ENCODE measurements around the gene KRT15. TPM values are rescaled to one million over a fixed set of nuclear protein-coding genes. Genes with fewer than 3 reads are reported as not detected.

Gene KRT15
- total RNA-seq, 2 experiments from 2014 or later, result not detected

DNA sequence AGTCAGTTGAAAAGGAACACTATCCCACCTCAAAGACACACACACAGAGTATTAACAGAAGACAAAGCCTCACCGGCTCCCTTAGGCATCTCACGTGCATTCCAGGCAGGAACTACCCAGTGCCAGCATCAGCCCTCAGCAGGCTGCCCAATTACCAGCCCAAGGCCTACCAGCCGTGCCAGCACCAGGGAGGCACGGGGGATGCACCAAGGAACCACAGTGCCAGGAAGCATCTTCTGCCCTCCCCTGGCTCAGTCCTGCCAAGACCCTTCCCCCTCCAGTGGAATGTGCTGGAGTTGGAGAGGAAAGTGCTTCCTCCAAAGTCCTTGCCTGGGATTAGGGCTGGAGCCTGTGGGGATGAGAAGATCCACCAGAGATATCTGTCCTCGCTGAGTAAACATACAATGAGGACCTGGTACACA, 20.4 kb upstream of the KRT15 start:
- Histone ChIP-seq H3K79me2 (ENCODE audit: insufficient read depth, low read depth, low read length) (no peaks in the 10 kb centered on the region), H3K9me3 (ENCODE audit: low read length) (no peaks in the 10 kb centered on the region), H3K27ac (ENCODE audit: low read depth, low read length, poor library complexity, severe bottlenecking) (no peak overlapping the region), H3K36me3 (ENCODE audit: insufficient read depth, low read length) (no peaks in the 10 kb centered on the region), H3K4me1 (ENCODE audit: insufficient read depth, low read length, poor library complexity, severe bottlenecking) (no peaks in the 10 kb centered on the region), H4K20me1 (ENCODE audit: insufficient read depth, low read length) (no peaks in the 10 kb centered on the region), H3K9me2 (ENCODE audit: insufficient read depth, low read length) (no peaks in the 10 kb centered on the region), H3K4me2 (ENCODE audit: low read length) (no peak overlapping the region), H2AFZ (ENCODE audit: low read length) (no peak overlapping the region), H3K4me3 (ENCODE audit: low read depth, low read length, poor library complexity, severe bottlenecking) (no peak overlapping the region)
- POLR2A ChIA-PET, result no interaction called here
- no peak for DNase-seq (ENCODE audit: low spot score)
- CTCF ChIA-PET (ENCODE audit: unreplicated experiment), result interaction anchor here (1.0 kb wide), 1 partner anchor 9 kb away, joined by 3 read pairs; no protein-coding TSS in a partner anchor
- intact Hi-C loops (cut with micrococcal nuclease; ENCODE audit: unreplicated experiment), result no loop called here
- BruUV-seq (replicated peaks), result no TSS peak
- TF ChIP-seq EZH2phosphoT487 (IDR thresholded peaks at IDR 0.05; ENCODE audit: borderline replicate concordance, low read depth, low read length), result no peak
- TF ChIP-seq, protein P1, sequence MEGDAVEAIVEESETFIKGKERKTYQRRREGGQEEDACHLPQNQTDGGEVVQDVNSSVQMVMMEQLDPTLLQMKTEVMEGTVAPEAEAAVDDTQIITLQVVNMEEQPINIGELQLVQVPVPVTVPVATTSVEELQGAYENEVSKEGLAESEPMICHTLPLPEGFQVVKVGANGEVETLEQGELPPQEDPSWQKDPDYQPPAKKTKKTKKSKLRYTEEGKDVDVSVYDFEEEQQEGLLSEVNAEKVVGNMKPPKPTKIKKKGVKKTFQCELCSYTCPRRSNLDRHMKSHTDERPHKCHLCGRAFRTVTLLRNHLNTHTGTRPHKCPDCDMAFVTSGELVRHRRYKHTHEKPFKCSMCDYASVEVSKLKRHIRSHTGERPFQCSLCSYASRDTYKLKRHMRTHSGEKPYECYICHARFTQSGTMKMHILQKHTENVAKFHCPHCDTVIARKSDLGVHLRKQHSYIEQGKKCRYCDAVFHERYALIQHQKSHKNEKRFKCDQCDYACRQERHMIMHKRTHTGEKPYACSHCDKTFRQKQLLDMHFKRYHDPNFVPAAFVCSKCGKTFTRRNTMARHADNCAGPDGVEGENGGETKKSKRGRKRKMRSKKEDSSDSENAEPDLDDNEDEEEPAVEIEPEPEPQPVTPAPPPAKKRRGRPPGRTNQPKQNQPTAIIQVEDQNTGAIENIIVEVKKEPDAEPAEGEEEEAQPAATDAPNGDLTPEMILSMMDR (conservative IDR thresholded peaks at IDR 0.05; ENCODE audit: low read length), result no peak

DNA sequence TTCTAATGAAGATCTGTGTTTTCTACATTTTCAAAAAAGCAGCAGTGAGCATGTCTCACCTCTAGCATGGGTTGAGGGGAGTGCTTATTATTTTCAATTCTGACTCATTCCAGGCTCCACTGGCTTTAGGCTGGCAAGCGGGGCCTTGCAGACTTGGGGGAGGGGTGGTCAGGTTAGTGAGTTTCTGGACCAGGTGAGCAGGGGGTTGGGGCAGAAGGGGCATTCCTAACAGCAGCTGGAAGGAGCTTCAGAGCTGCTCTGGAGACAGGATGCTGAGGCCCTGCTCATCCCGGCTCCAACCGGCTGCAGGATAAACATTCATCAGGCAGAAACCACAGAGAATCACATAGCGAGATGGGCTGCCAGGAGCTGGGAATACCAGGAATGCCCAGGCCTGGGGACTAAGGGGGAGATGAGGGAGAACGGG, 19.9 kb upstream of the KRT15 start:
- Histone ChIP-seq H2AFZ (ENCODE audit: low read length) (no peak overlapping the region), H3K9me3 (ENCODE audit: low read length) (no peaks in the 10 kb centered on the region), H3K4me2 (ENCODE audit: low read length) (no peak overlapping the region), H4K20me1 (ENCODE audit: insufficient read depth, low read length) (no peaks in the 10 kb centered on the region), H3K9me2 (ENCODE audit: insufficient read depth, low read length) (no peaks in the 10 kb centered on the region), H3K36me3 (ENCODE audit: insufficient read depth, low read length) (no peaks in the 10 kb centered on the region), H3K79me2 (ENCODE audit: insufficient read depth, low read depth, low read length) (no peaks in the 10 kb centered on the region), H3K4me1 (ENCODE audit: insufficient read depth, low read length, poor library complexity, severe bottlenecking) (no peaks in the 10 kb centered on the region), H3K27ac (ENCODE audit: low read depth, low read length, poor library complexity, severe bottlenecking) (no peak overlapping the region), H3K4me3 (ENCODE audit: low read depth, low read length, poor library complexity, severe bottlenecking) (no peak overlapping the region)
- no TSS peak for BruUV-seq (replicated peaks)
- POLR2A ChIA-PET, result no interaction called here
- intact Hi-C loops (cut with micrococcal nuclease; ENCODE audit: unreplicated experiment), result no loop called here
- TF ChIP-seq, protein P1 (conservative IDR thresholded peaks at IDR 0.05; ENCODE audit: low read length), result no peak
- no peak for TF ChIP-seq EZH2phosphoT487 (IDR thresholded peaks at IDR 0.05; ENCODE audit: borderline replicate concordance, low read depth, low read length)
- CTCF ChIA-PET (ENCODE audit: unreplicated experiment), result interaction anchor here (1.0 kb wide), 1 partner anchor 9 kb away, joined by 3 read pairs; no protein-coding TSS in a partner anchor
- no peak for DNase-seq (ENCODE audit: low spot score)

DNA sequence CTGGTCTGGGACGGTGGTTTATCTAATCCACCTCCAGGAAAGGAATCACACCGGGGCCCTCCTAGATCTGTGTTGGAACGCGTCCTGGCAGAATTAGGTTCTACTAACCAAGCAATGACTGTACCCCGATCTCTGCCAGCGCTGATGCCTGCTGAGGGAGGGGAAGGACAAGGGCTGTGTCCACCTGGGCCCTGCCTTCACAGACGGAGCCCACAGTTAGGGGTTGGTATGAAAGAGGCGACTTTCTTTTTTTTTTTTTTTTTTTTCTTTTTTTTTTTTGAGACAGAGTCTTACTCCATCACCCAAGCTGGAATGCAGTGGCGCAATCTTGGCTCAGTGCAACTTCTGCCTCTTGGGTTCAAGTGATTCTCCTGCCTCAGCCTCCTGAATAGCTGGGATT, 19.3 kb upstream of the KRT15 start:
- CTCF ChIA-PET (ENCODE audit: unreplicated experiment), result interaction anchor here (1.0 kb wide), 1 partner anchor 8 kb away, joined by 3 read pairs; no protein-coding TSS in a partner anchor
- H3K9me3 ChIP-seq (ENCODE audit: low read length), result no peaks in the 10 kb centered on the region
- H4K20me1 ChIP-seq (ENCODE audit: insufficient read depth, low read length), result no peaks in the 10 kb centered on the region
- intact Hi-C loops (cut with micrococcal nuclease; ENCODE audit: unreplicated experiment), result no loop called here
- no peak for DNase-seq (ENCODE audit: low spot score)
- TF ChIP-seq EZH2phosphoT487 (IDR thresholded peaks at IDR 0.05; ENCODE audit: borderline replicate concordance, low read depth, low read length), result no peak
- TF ChIP-seq, protein P1 (conservative IDR thresholded peaks at IDR 0.05; ENCODE audit: low read length), result no peak
- H3K79me2 ChIP-seq (ENCODE audit: insufficient read depth, low read depth, low read length), result no peaks in the 10 kb centered on the region
- H3K36me3 ChIP-seq (ENCODE audit: insufficient read depth, low read length), result no peaks in the 10 kb centered on the region
- H3K27ac ChIP-seq (ENCODE audit: low read depth, low read length, poor library complexity, severe bottlenecking), result no peak overlapping the region
- no peak overlapping the region for H2AFZ ChIP-seq (ENCODE audit: low read length)
- H3K4me2 ChIP-seq (ENCODE audit: low read length), result no peak overlapping the region
- H3K9me2 ChIP-seq (ENCODE audit: insufficient read depth, low read length), result no peaks in the 10 kb centered on the region
- no TSS peak for BruUV-seq (replicated peaks)
- no peaks in the 10 kb centered on the region for H3K4me1 ChIP-seq (ENCODE audit: insufficient read depth, low read length, poor library complexity, severe bottlenecking)
- no peak overlapping the region for H3K4me3 ChIP-seq (ENCODE audit: low read depth, low read length, poor library complexity, severe bottlenecking)
- POLR2A ChIA-PET, result no interaction called here

Data from OCI-LY7 (cell line).